Measurements from ENCODE around the gene CLINT1.
A peak's percentile ranks its signal among the peaks of the same experiment; 100 is the strongest.
"Not testable (repeated sequence)": the region's sequence is repeated elsewhere in the genome, so short reads cannot be mapped to it uniquely, and the experiment has no call there.

Gene CLINT1

GRCh38 chr5:157864067-157864466, 5.1 kb upstream of the CLINT1 start:
- DNase-seq (ENCODE audit: insufficient read length, low spot score) = no peak
- peak; percentile 33 for FAIRE-seq

- DNase-seq (ENCODE audit: insufficient read length, low spot score) (no peak), FAIRE-seq (peak; percentile 88)
These were observed 3.4 kb upstream of the CLINT1 start for GRCh38 chr5:157862183-157862851.

- DNase-seq (ENCODE audit: insufficient read length, low spot score) = peak; percentile 40
- FAIRE-seq = peak; percentile 97
These were observed 2.2 kb upstream of the CLINT1 start for GRCh38 chr5:157860898-157861890.

- DNase-seq (ENCODE audit: insufficient read length, low spot score) (no peak), FAIRE-seq (no peak)
These were observed 256 bp upstream of the CLINT1 start for GRCh38 chr5:157859227-157859575.

DNA sequence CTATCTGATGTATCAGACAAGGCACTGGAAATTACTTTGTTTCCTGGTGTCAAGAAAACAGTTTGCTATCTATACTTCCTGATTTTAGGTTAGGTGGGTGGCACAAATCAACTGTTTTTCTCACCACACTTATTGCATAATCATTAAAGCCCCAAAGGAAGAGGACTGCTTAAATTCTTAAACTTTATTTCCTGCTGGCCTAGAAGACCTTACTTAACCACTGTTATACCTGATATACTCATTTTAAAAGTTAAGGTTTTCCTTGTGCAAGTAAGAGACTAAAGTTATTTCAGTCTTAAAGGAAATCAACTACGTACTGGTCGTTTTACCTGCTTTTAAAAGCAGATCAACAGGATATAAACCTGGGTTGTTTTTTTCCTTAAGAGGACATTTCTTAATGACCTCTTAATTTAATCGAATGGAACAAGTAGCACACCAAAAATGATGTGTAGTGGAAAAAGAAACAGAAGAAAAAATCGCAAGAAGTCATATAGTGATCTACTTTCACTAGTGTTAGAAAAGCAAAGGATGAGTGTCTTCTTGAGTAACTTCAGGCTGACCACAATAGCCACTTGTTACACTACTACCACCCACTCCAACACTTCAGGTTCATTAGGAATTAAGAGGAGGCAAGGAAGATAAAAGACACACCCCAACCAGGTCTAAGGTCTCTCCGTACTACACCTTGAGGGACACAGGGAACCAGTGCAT, 974 bp downstream of the CLINT1 start:
- DNase-seq (ENCODE audit: insufficient read length, low spot score) (no peak), FAIRE-seq (peak; percentile 80)

GRCh38 chr5:157855404-157855994, 3.4 kb downstream of the CLINT1 start:
- FAIRE-seq = no peak
- DNase-seq (ENCODE audit: insufficient read length, low spot score) = no peak

DNA sequence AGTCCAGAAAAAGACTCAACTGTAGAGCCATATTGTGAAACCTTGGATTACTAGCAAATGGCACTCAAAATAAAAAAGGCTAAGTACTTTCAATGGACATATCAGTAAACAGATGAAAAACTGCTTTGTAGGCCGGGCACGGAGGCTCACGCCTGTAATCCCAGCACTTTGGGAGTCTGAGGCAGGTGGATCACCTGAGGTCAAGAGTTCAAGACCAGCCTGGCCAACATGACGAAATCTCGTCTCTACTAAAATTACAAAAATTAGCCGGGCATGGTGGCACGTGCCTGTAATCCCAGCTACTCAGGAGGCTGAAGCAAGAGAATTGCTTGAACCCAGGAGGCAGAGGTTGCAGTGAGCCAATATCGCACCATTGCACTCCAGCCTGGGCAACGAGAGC, 5.6 kb downstream of the CLINT1 start:
- not testable (repeated sequence) for FAIRE-seq; DNase-seq (ENCODE audit: insufficient read length, low spot score)

GRCh38 chr5:157845914-157846598, 12.9 kb downstream of the CLINT1 start:
- DNase-seq (ENCODE audit: insufficient read length, low spot score) (no peak), FAIRE-seq (no peak)

- DNase-seq (ENCODE audit: insufficient read length, low spot score) (no peak), FAIRE-seq (no peak)
These were observed 16.2 kb downstream of the CLINT1 start for GRCh38 chr5:157842787-157843186.

- no peak for DNase-seq (ENCODE audit: insufficient read length, low spot score)
- no peak for FAIRE-seq
These were observed 16.8 kb downstream of the CLINT1 start for GRCh38 chr5:157842185-157842584.

- FAIRE-seq (no peak), DNase-seq (ENCODE audit: insufficient read length, low spot score) (no peak)
These were observed 19.7 kb downstream of the CLINT1 start for GRCh38 chr5:157839157-157839795.

DNA sequence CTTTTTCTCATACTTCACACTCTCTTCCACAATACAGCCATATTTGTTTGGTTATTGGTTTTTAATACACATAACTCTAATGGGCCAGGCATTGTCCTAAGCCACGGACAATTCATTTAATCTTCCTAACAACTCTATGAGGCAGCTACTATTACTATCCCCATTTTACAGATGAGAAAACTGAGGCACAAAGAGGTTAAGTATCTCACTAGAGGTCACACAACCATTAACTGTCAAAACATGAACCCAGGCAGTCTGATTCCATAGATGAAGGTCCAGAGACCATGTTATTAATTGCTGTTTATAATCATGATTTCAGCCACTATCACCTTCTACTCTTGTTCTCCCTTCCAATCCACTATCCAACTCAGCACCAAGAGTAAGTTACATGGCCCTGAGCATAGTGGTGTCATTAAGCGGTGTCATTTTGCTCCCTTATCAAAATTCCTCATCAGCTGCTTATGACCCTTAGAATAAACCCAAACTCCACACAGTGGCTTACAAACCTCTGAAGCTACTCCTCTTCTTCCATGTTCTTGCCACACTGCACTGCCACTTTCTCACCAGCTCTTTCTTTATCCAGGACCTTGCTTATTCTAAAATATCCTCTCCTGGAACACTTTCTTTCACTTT, 22.7 kb downstream of the CLINT1 start:
- no peak for FAIRE-seq
- no peak for DNase-seq (ENCODE audit: insufficient read length, low spot score)

- DNase-seq (ENCODE audit: insufficient read length, low spot score) = no peak
- no peak for FAIRE-seq
These were observed 23.9 kb downstream of the CLINT1 start for GRCh38 chr5:157835041-157835440.

GRCh38 chr5:157828944-157829639, 29.9 kb downstream of the CLINT1 start:
- peak; percentile 49 for FAIRE-seq
- no peak for DNase-seq (ENCODE audit: insufficient read length, low spot score)

GRCh38 chr5:157828105-157828943, 30.6 kb downstream of the CLINT1 start:
- DNase-seq (ENCODE audit: insufficient read length, low spot score) (no peak), FAIRE-seq (peak; percentile 66)

DNA sequence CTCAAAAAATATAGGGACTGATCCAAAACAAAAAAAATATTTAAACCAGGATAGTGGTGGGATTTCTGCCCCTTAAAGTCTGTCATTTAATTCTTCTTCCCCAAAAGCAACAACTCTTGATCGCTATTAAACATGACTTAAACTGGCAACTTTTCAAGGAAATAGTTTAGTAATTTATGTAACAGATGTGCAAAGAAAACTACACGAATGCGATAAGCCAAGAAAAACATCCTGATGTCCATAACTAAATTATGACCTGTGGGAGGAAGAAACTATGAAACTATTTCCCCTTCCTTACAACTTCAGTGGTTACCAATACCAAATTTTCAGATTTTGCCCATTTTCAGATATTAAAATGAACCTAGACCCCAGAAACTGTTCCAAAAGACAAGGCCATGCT, 31.5 kb downstream of the CLINT1 start:
- FAIRE-seq (peak; percentile 42), DNase-seq (ENCODE audit: insufficient read length, low spot score) (no peak)

- FAIRE-seq (no peak), DNase-seq (ENCODE audit: insufficient read length, low spot score) (no peak)
These were observed 35.3 kb downstream of the CLINT1 start for GRCh38 chr5:157823655-157824054.

Measured in GM19239 (cell line).